ENCODE data around the gene SEMG1.
A peak's percentile ranks its signal among the peaks of the same experiment; 100 is the strongest.

Gene SEMG1

GRCh38 chr20:45173522-45173921 lies 33.3 kb upstream of the SEMG1 start:
- no peak for DNase-seq
- Histone ChIP-seq H4K91ac (ENCODE audit: low read depth, low read length) (no peak overlapping the region), H2AK5ac (ENCODE audit: low read length) (no peak overlapping the region), H3K36me3 (ENCODE audit: control insufficient read depth in 1 of 2, insufficient read depth in 2 of 2, low read length in 2 of 2) (no peaks in the 10 kb centered on the region), H3K9ac (ENCODE audit: low read length) (no peak overlapping the region), H3K18ac (ENCODE audit: low read length) (no peak overlapping the region), H2BK5ac (ENCODE audit: low read depth, low read length, poor library complexity) (no peak overlapping the region), H4K12ac (ENCODE audit: low read depth, low read length) (no peak overlapping the region), H3K27me3 (ENCODE audit: insufficient read depth, low read length) (no peaks in the 10 kb centered on the region), H4K8ac (ENCODE audit: low read depth, low read length) (no peak overlapping the region), H3K27ac (ENCODE audit: low read depth, low read length) (no peak overlapping the region), H3K79me2 (ENCODE audit: control insufficient read depth, insufficient read depth, low read length, poor library complexity) (no peaks in the 10 kb centered on the region), H3K14ac (ENCODE audit: low read length) (no peak overlapping the region), H2AFZ (ENCODE audit: insufficient read depth, low read length, poor library complexity) (no peak overlapping the region), H3K4me3 (ENCODE audit: low read depth, low read length) (no peak overlapping the region), H3K23ac (ENCODE audit: low read length) (no peak overlapping the region), H2BK12ac (ENCODE audit: low read length) (no peak overlapping the region), H3K9me3 (ENCODE audit: insufficient read depth, low read depth, low read length) (no peaks in the 10 kb centered on the region), H3K4ac (ENCODE audit: low read depth, low read length) (no peak overlapping the region), H3K79me1 (ENCODE audit: low read length) (no peaks in the 10 kb centered on the region), H3K4me1 (ENCODE audit: control insufficient read depth in 1 of 2, insufficient read depth in 2 of 2, low read length in 2 of 2) (no peaks in the 10 kb centered on the region), H3K4me2 (ENCODE audit: low read length) (no peak overlapping the region), H2BK120ac (ENCODE audit: insufficient read depth, low read length, poor library complexity) (no peak overlapping the region)
- no CpG with 5 or more reads among the region's 1 CpG for WGBS (ENCODE audit: extremely low coverage, insufficient coverage, insufficient read length)

- no CpG with 5 or more reads among the region's 8 CpGs for WGBS (ENCODE audit: extremely low coverage, insufficient coverage, insufficient read length)
- H3K23ac ChIP-seq (ENCODE audit: low read length), result no peak within 1 kb of the TSS
- no peaks in the 10 kb centered on the region for H3K27me3 ChIP-seq (ENCODE audit: insufficient read depth, low read length)
- no peak within 1 kb of the TSS for H2BK12ac ChIP-seq (ENCODE audit: low read length)
- no peaks in the 10 kb centered on the region for H3K79me1 ChIP-seq (ENCODE audit: low read length)
- H3K4me3 ChIP-seq (ENCODE audit: low read depth, low read length), result no peak within 1 kb of the TSS
- no peak within 1 kb of the TSS for H3K18ac ChIP-seq (ENCODE audit: low read length)
- peaks cover 2% of the 10 kb centered on the region for H3K9me3 ChIP-seq (ENCODE audit: insufficient read depth, low read depth, low read length)
- H3K9ac ChIP-seq (ENCODE audit: low read length), result no peak within 1 kb of the TSS
- H2BK120ac ChIP-seq (ENCODE audit: insufficient read depth, low read length, poor library complexity), result no peak within 1 kb of the TSS
- H3K4ac ChIP-seq (ENCODE audit: low read depth, low read length), result no peak within 1 kb of the TSS
- no peak within 1 kb of the TSS for H3K14ac ChIP-seq (ENCODE audit: low read length)
- no peaks in the 10 kb centered on the region for H3K79me2 ChIP-seq (ENCODE audit: control insufficient read depth, insufficient read depth, low read length, poor library complexity)
- H4K8ac ChIP-seq (ENCODE audit: low read depth, low read length), result no peak within 1 kb of the TSS
- H3K36me3 ChIP-seq (ENCODE audit: control insufficient read depth in 1 of 2, insufficient read depth in 2 of 2, low read length in 2 of 2), result no peaks in the 10 kb centered on the region
- no peaks in the 10 kb centered on the region for H3K4me1 ChIP-seq (ENCODE audit: control insufficient read depth in 1 of 2, insufficient read depth in 2 of 2, low read length in 2 of 2)
- no peak within 1 kb of the TSS for H2AFZ ChIP-seq (ENCODE audit: insufficient read depth, low read length, poor library complexity)
- no peak within 1 kb of the TSS for H4K91ac ChIP-seq (ENCODE audit: low read depth, low read length)
- no peak within 1 kb of the TSS for H4K12ac ChIP-seq (ENCODE audit: low read depth, low read length)
- no peak within 1 kb of the TSS for H3K27ac ChIP-seq (ENCODE audit: low read depth, low read length)
- no peak within 1 kb of the TSS for H2AK5ac ChIP-seq (ENCODE audit: low read length)
- H2BK5ac ChIP-seq (ENCODE audit: low read depth, low read length, poor library complexity), result no peak within 1 kb of the TSS
- peak; percentile 53 to 80 for DNase-seq
- H3K4me2 ChIP-seq (ENCODE audit: low read length), result no peak within 1 kb of the TSS
Measured at GRCh38 chr20:45174434-45175364, 32.1 kb upstream of the SEMG1 start, which contains the start of gene PI3. Gene PI3, plus strand, starts transcription at chr20:45174902. Its CDS starts 21 bp downstream, at chr20:45174923.

GRCh38 chr20:45176526-45177267 lies 30.1 kb upstream of the SEMG1 start:
- Histone ChIP-seq H3K23ac (ENCODE audit: low read length) (no peak overlapping the region), H3K36me3 (ENCODE audit: control insufficient read depth in 1 of 2, insufficient read depth in 2 of 2, low read length in 2 of 2) (no peaks in the 10 kb centered on the region), H3K4me1 (ENCODE audit: control insufficient read depth in 1 of 2, insufficient read depth in 2 of 2, low read length in 2 of 2) (no peaks in the 10 kb centered on the region), H3K9ac (ENCODE audit: low read length) (no peak overlapping the region), H3K4ac (ENCODE audit: low read depth, low read length) (no peak overlapping the region), H3K4me3 (ENCODE audit: low read depth, low read length) (no peak overlapping the region), H3K9me3 (ENCODE audit: insufficient read depth, low read depth, low read length) (peaks cover 2% of the 10 kb centered on the region), H3K79me1 (ENCODE audit: low read length) (no peaks in the 10 kb centered on the region), H2BK120ac (ENCODE audit: insufficient read depth, low read length, poor library complexity) (no peak overlapping the region), H3K79me2 (ENCODE audit: control insufficient read depth, insufficient read depth, low read length, poor library complexity) (no peaks in the 10 kb centered on the region), H2BK5ac (ENCODE audit: low read depth, low read length, poor library complexity) (no peak overlapping the region), H3K14ac (ENCODE audit: low read length) (no peak overlapping the region), H4K8ac (ENCODE audit: low read depth, low read length) (no peak overlapping the region), H3K4me2 (ENCODE audit: low read length) (no peak overlapping the region), H3K18ac (ENCODE audit: low read length) (no peak overlapping the region), H3K27me3 (ENCODE audit: insufficient read depth, low read length) (no peaks in the 10 kb centered on the region), H3K27ac (ENCODE audit: low read depth, low read length) (no peak overlapping the region), H2AK5ac (ENCODE audit: low read length) (no peak overlapping the region), H2AFZ (ENCODE audit: insufficient read depth, low read length, poor library complexity) (no peak overlapping the region), H4K12ac (ENCODE audit: low read depth, low read length) (no peak overlapping the region), H2BK12ac (ENCODE audit: low read length) (no peak overlapping the region), H4K91ac (ENCODE audit: low read depth, low read length) (no peak overlapping the region)
- DNase-seq, result no peak
- WGBS (ENCODE audit: extremely low coverage, insufficient coverage, insufficient read length), result no CpG with 5 or more reads among the region's 4 CpGs

GRCh38 chr20:45179166-45179565 lies 27.7 kb upstream of the SEMG1 start:
- no peaks in the 10 kb centered on the region for H3K27me3 ChIP-seq (ENCODE audit: insufficient read depth, low read length)
- no peak overlapping the region for H3K4me3 ChIP-seq (ENCODE audit: low read depth, low read length)
- no peak for DNase-seq
- H3K9me3 ChIP-seq (ENCODE audit: insufficient read depth, low read depth, low read length), result peaks cover 2% of the 10 kb centered on the region
- no peak overlapping the region for H2BK12ac ChIP-seq (ENCODE audit: low read length)
- H3K36me3 ChIP-seq (ENCODE audit: control insufficient read depth in 1 of 2, insufficient read depth in 2 of 2, low read length in 2 of 2), result no peaks in the 10 kb centered on the region
- H2AFZ ChIP-seq (ENCODE audit: insufficient read depth, low read length, poor library complexity), result no peak overlapping the region
- H3K4me2 ChIP-seq (ENCODE audit: low read length), result no peak overlapping the region
- no peak overlapping the region for H3K18ac ChIP-seq (ENCODE audit: low read length)
- H3K79me1 ChIP-seq (ENCODE audit: low read length), result no peaks in the 10 kb centered on the region
- no peaks in the 10 kb centered on the region for H3K4me1 ChIP-seq (ENCODE audit: control insufficient read depth in 1 of 2, insufficient read depth in 2 of 2, low read length in 2 of 2)
- no CpG with 5 or more reads among the region's 2 CpGs for WGBS (ENCODE audit: extremely low coverage, insufficient coverage, insufficient read length)
- no peak overlapping the region for H3K27ac ChIP-seq (ENCODE audit: low read depth, low read length)
- no peak overlapping the region for H2AK5ac ChIP-seq (ENCODE audit: low read length)
- H2BK5ac ChIP-seq (ENCODE audit: low read depth, low read length, poor library complexity), result no peak overlapping the region
- no peaks in the 10 kb centered on the region for H3K79me2 ChIP-seq (ENCODE audit: control insufficient read depth, insufficient read depth, low read length, poor library complexity)
- no peak overlapping the region for H3K4ac ChIP-seq (ENCODE audit: low read depth, low read length)
- no peak overlapping the region for H4K12ac ChIP-seq (ENCODE audit: low read depth, low read length)
- H3K14ac ChIP-seq (ENCODE audit: low read length), result no peak overlapping the region
- H4K8ac ChIP-seq (ENCODE audit: low read depth, low read length), result no peak overlapping the region
- no peak overlapping the region for H3K9ac ChIP-seq (ENCODE audit: low read length)
- H2BK120ac ChIP-seq (ENCODE audit: insufficient read depth, low read length, poor library complexity), result no peak overlapping the region
- H4K91ac ChIP-seq (ENCODE audit: low read depth, low read length), result no peak overlapping the region
- no peak overlapping the region for H3K23ac ChIP-seq (ENCODE audit: low read length)
